ENCODE data around the gene CFI.

DNA sequence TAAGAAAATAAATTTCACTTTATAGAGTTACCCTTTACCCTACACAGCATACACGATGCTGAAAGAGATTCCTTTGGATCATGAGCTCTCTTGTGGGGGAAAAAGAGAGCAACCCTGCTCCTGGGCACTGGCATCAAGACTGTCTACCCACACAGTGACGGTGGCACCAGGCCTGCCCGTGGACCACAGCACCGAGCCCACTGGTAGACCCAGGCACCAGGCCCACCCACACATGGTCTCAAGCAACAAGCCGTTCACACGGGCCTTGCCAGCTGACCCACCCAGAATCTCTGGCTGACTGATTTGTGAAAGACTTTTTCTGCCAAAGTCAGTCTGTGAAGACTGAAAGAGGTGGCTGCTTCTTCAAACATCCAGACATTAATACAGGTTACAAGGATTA lies 6.7 kb downstream of the CFI start:
- TF ChIP-seq EP300 (IDR thresholded peaks at IDR 0.05) (no peak), POLR2A (IDR thresholded peaks at IDR 0.05) (no peak), POLR2AphosphoS5 (IDR thresholded peaks at IDR 0.05) (no peak)
- TF ChIP-seq, protein P1, sequence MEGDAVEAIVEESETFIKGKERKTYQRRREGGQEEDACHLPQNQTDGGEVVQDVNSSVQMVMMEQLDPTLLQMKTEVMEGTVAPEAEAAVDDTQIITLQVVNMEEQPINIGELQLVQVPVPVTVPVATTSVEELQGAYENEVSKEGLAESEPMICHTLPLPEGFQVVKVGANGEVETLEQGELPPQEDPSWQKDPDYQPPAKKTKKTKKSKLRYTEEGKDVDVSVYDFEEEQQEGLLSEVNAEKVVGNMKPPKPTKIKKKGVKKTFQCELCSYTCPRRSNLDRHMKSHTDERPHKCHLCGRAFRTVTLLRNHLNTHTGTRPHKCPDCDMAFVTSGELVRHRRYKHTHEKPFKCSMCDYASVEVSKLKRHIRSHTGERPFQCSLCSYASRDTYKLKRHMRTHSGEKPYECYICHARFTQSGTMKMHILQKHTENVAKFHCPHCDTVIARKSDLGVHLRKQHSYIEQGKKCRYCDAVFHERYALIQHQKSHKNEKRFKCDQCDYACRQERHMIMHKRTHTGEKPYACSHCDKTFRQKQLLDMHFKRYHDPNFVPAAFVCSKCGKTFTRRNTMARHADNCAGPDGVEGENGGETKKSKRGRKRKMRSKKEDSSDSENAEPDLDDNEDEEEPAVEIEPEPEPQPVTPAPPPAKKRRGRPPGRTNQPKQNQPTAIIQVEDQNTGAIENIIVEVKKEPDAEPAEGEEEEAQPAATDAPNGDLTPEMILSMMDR (IDR thresholded peaks at IDR 0.05) = no peak
